T-cell (primary cell): Measurements from ENCODE around the gene EFNB1. TPM values are rescaled to one million over a fixed set of nuclear protein-coding genes. Genes with fewer than 3 reads are reported as not detected.

Experiments used
- ATAC-seq, 4 experiments: fragments of 200-7000 bp in 3 of 4; fragments of 150-1000 bp in 1 of 4; cut with Tn5 transposase; replicated peaks in 1 of 4; 1 replicate in 3 of 4; 2 replicates in 1 of 4; pipeline ENCODE4 v1.10.0; 2021; ENCODE audit warnings: moderate library complexity in 3 of 4, mild to moderate bottlenecking in 2 of 4, moderate number of reproducible peaks in 1 of 4
- CTCF ChIA-PET, 2 donors: fragments of 300-600 bp; sonication (Branson Sonifier 250); formaldehyde crosslinking; loops; one replicate each; lab custom pipeline; 2022; ENCODE audit warnings: antibody characterized with exemption in 2 of 2; lab: Charles Lee
- POLR2A ChIA-PET, 2 donors: fragments of 300-600 bp; sonication (Branson Sonifier 250); formaldehyde crosslinking; loops; one replicate each; lab custom pipeline; 2022; ENCODE audit warnings: antibody characterized with exemption in 2 of 2; lab: Charles Lee
- DNase-seq, 35 experiments: peaks; one replicate each; pipeline versions ENCODE4 v3.0.0 to v3.0.0-alpha.2; 2013 to 2023
- H3K27ac ChIP-seq: one replicate; pipeline ENCODE4 v1.5.1; 2013; ENCODE audit warnings: low read length
- H3K27me3 ChIP-seq, 2 experiments: replicated peaks in 1 of 2; 1 replicate in 1 of 2; 2 replicates in 1 of 2; pipeline versions ENCODE4 v1.6.1 to v1.7.0; 2013; ENCODE audit warnings: low read length in 1 of 2, mixed read lengths in 1 of 2; ENCODE audit not compliant: control insufficient read depth in 2 of 2, insufficient read depth in 2 of 2; ENCODE audit errors: extremely low read depth in 1 of 2
- H3K36me3 ChIP-seq, 2 donors: 1 replicate in 1 of 2; 2 replicates in 1 of 2; pipeline versions ENCODE4 v1.6.1 to v1.7.0; 2013; ENCODE audit warnings: low read length in 1 of 2; ENCODE audit not compliant: control insufficient read depth in 2 of 2, insufficient read depth in 1 of 2; ENCODE audit errors: extremely low read depth in 1 of 2
- H3K4me1 ChIP-seq, 2 experiments: 1 replicate in 1 of 2; 2 replicates in 1 of 2; pipeline versions ENCODE4 v1.6.1 to v1.7.0; 2013; ENCODE audit warnings: low read length in 2 of 2, mixed read lengths in 1 of 2; ENCODE audit not compliant: insufficient read depth in 2 of 2, control insufficient read depth in 1 of 2; ENCODE audit errors: extremely low read depth in 1 of 2
- H3K4me3 ChIP-seq, 2 donors: 1 replicate in 1 of 2; 2 replicates in 1 of 2; pipeline versions ENCODE4 v1.5.1 to v1.7.0; 2013; ENCODE audit warnings: mild to moderate bottlenecking in 2 of 2, low read length in 1 of 2, moderate library complexity in 1 of 2; ENCODE audit not compliant: control insufficient read depth in 1 of 2; ENCODE audit errors: extremely low read depth in 1 of 2
- H3K9me3 ChIP-seq: 2 replicates; pipeline ENCODE4 v1.7.0; 2013
- H3K27ac Mint-ChIP-seq, 2 donors: one replicate each; pipeline ENCODE4 v1.8.0; 2020 to 2021; ENCODE audit warnings: mild to moderate bottlenecking in 2 of 2, mixed read lengths in 2 of 2
- H3K27me3 Mint-ChIP-seq, 2 donors: one replicate each; pipeline ENCODE4 v1.8.0; 2021 to 2022; ENCODE audit warnings: mixed read lengths in 2 of 2
- H3K36me3 Mint-ChIP-seq: one replicate; pipeline ENCODE4 v1.8.0; 2021; ENCODE audit warnings: mixed read lengths
- H3K4me1 Mint-ChIP-seq, 3 donors: one replicate each; pipeline ENCODE4 v1.8.0; 2020 to 2022; ENCODE audit warnings: mixed read lengths in 3 of 3, mild to moderate bottlenecking in 1 of 3
- H3K4me3 Mint-ChIP-seq, 3 donors: one replicate each; pipeline ENCODE4 v1.8.0; 2020 to 2022; ENCODE audit warnings: mild to moderate bottlenecking in 3 of 3, mixed read lengths in 3 of 3, moderate library complexity in 3 of 3
- H3K9me3 Mint-ChIP-seq, 3 donors: one replicate each; pipeline ENCODE4 v1.8.0; 2020 to 2022; ENCODE audit warnings: mixed read lengths in 3 of 3
- WGBS: methylation state at CpG from one replicate; pipeline ENCODE4 v1.1.5; 2013; ENCODE audit warnings: missing lambda C conversion rate; ENCODE audit not compliant: insufficient coverage; 5-methylcytosine and 5-hydroxymethylcytosine counted together
- total RNA-seq, 35 experiments: library from RNA in 6 of 35; stranded (reverse) in 6 of 35; fragments of 120-200 nt in 1 of 35; gene quantifications; one replicate each; pipeline versions ENCODE4 v1.2.1 to v1.2.4 and lab custom pipeline; 2013 to 2026

The EFNB1 gene
- total RNA-seq, 5 donors from 2014 or later (not counting 1 experiment from before 2014, with no cell fraction given): 3.9 to 7.8 (median 7.4) TPM

DNA sequence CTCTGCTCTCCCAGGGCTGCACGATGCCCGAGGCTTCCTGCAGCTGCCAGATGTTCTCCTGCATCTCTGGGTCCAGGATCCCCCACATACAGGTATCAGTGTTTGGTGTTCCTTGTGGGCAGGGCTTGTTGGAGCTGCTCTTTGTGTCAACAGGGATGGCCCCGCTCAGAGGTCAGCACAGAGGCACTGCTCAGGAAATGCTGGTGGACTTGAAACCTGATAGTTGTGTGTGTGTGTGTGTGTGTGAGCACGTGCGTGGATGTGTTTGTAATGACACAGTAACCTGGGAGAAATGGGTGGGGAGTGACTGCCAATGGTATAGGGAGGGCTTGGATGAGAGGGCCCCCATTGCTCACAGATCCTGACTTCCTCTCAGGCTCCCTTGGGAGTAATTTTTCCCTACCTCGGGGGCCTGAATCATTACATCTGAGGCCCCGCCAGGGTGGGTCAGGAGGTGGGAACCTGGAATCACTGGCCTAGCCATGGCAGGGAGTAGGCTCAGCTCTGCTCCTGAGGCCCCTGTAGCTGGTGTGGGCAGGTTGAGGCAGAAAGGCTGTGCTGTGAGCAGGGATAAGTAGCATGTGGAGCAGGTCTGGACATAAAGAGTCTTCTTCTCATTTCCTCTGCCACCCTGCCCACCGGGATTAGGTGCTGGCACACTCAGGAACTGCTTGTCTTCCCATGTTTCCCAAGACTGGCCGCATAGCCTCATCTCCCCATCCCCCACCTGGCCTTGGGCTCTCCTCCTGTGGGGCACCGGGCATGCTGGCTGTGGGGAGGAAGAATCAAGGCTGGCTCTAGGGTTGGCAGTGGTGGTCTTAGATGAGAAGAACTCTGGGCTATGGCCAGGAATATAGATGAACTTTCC is 2.5 kb upstream of the EFNB1 start:
- Mint-ChIP-seq H3K27ac (no peak overlapping the region), H3K27me3 (peaks cover 0 to 4% of the 10 kb centered on the region in 2 donors), H3K4me1 (peaks cover 13 to 18% (median 15%) of the 10 kb centered on the region in 3 donors), H3K9me3 (no peaks in the 10 kb centered on the region), H3K4me3 (no peak overlapping the region), H3K36me3 (no peaks in the 10 kb centered on the region)
- Histone ChIP-seq H3K27me3 (peaks cover 0 to 7% of the 10 kb centered on the region in 2 experiments), H3K4me3 (no peak overlapping the region), H3K27ac (no peak overlapping the region), H3K4me1 (peaks cover 0 to 26% of the 10 kb centered on the region in 2 experiments), H3K36me3 (no peaks in the 10 kb centered on the region), H3K9me3 (no peaks in the 10 kb centered on the region)
- ATAC-seq: no peak
- CTCF ChIA-PET: interaction anchor here in 1 of 2 donors (2.5 kb wide), 1 partner anchor 396 kb away, joined by 24 read pairs; no protein-coding TSS in a partner anchor
- WGBS: no CpG with 5 or more reads among the region's 10 CpGs
- POLR2A ChIA-PET: interaction anchor here in 1 of 2 donors (0.6 kb wide), 1 partner anchor 50 kb away, joined by 3 read pairs; no protein-coding TSS in a partner anchor
- peak in 1 of 35 experiments; percentile 7 for DNase-seq

DNA sequence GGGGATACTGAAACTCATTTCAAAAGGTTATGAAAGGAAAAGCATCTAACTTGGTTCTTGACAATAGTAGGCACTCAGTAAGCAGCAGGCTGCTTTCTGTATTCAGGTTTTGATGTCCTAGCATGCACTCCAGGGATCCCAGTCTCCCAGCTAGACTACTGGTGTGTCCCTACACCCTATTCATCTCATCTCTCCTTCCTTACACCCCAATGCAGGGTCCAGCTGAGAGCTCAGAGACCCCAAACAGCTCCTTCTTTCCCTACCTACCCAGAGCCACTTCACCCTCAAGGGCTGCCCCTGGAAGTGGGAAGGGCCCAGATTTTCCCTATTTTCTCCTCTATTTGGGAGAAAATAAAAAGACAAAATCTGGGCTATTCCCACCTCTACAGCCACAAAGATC is 1.6 kb upstream of the EFNB1 start:
- DNase-seq: no peak
- ATAC-seq: no peak
- H3K27ac ChIP-seq: no peak overlapping the region
- H3K27me3 ChIP-seq: peaks cover 0 to 7% of the 10 kb centered on the region in 2 experiments
- no peaks in the 10 kb centered on the region for H3K36me3 ChIP-seq
- peaks cover 21 to 27% (median 23%) of the 10 kb centered on the region in 3 donors for H3K4me1 Mint-ChIP-seq
- POLR2A ChIA-PET: no interaction called here
- no peaks in the 10 kb centered on the region for H3K36me3 Mint-ChIP-seq
- H3K27me3 Mint-ChIP-seq: peaks cover 0 to 4% of the 10 kb centered on the region in 2 donors
- no peaks in the 10 kb centered on the region for H3K9me3 ChIP-seq
- peak overlapping the region in 1 of 3 donors; percentile 86 for H3K4me3 Mint-ChIP-seq
- H3K4me3 ChIP-seq: no peak overlapping the region
- H3K4me1 ChIP-seq: peaks cover 0 to 32% of the 10 kb centered on the region in 2 experiments
- CTCF ChIA-PET: interaction anchor here (0.7 to 2.8 kb wide), 12 partner anchors 8 to 1306 kb away, joined by 3 to 43 read pairs (median 4); partner anchors contain the start of genes IGBP1 (in 1 of the 2) and PJA1 (in 1 of the 2)
- H3K9me3 Mint-ChIP-seq: no peaks in the 10 kb centered on the region
- H3K27ac Mint-ChIP-seq: no peak overlapping the region

DNA sequence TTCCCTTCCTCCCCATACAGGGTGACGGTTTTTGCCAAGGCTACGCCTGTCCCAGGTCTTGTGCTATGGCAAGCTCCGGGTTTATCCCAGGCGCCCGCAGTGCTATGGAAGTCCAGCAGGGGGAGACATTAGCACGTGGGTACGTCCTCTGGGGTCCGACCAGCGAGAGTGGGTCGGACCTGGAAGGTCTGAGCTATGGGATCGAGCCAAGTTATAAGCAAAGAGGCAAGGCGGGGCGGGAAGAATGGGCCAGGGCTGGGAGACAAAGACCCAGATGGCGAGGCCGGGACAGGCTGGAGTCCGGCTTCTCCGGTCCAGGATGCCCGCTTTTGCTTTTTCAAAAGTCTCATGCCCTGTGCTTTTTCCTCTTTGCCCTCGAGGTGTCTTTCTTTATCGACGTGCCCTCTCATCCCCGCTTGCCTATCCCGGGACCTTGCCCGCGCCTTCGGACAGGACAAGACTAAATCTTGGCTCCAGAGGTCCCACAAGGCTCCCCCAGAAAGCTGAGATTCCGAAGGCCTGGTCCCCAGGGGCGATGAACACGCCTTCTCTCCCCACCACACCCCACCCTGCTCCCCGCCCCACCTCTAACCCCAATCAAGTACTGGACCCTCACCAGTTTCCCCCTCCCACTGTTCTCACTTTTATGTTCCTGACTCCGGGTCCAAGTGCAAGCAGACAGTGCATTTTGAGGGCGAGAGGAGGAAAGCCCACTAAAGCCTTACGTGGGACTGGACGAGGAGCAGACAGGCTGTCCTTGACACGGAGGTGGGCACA is 785 bp upstream of the EFNB1 start:
- ATAC-seq (peak; percentile 30 to 44 (median 40)), DNase-seq (peak; percentile 19 to 80 (median 62))
- ChIA-PET POLR2A (interaction anchor here (0.9 to 1.3 kb wide), 3 partner anchors 67 to 1306 kb away, joined by 3 to 6 read pairs (median 3); partner anchors contain the start of gene PJA1 (in 1 of the 2)), CTCF (interaction anchor here (0.6 to 2.8 kb wide), 22 partner anchors 9 to 1305 kb away, joined by 3 to 43 read pairs (median 3); partner anchors contain the start of genes IGBP1 (in 1 of the 2) and PJA1 (in 1 of the 2))
- Histone ChIP-seq H3K27me3 (peaks cover 0 to 7% of the 10 kb centered on the region in 2 experiments), H3K27ac (no peak overlapping the region), H3K4me3 (peak overlapping the region; percentile 75 to 79), H3K9me3 (no peaks in the 10 kb centered on the region), H3K4me1 (peaks cover 0 to 32% of the 10 kb centered on the region in 2 experiments), H3K36me3 (no peaks in the 10 kb centered on the region)
- under 1% methylated on average over 18 of the region's 35 CpGs for WGBS
- H3K4me1 Mint-ChIP-seq: peaks cover 19 to 25% (median 20%) of the 10 kb centered on the region in 3 donors
- no peaks in the 10 kb centered on the region for H3K27me3 Mint-ChIP-seq
- peak overlapping the region; percentile 48 to 87 for H3K27ac Mint-ChIP-seq
- no peaks in the 10 kb centered on the region for H3K9me3 Mint-ChIP-seq
- H3K36me3 Mint-ChIP-seq: no peaks in the 10 kb centered on the region
- peak overlapping the region; percentile 86 to 93 (median 87) for H3K4me3 Mint-ChIP-seq

DNA sequence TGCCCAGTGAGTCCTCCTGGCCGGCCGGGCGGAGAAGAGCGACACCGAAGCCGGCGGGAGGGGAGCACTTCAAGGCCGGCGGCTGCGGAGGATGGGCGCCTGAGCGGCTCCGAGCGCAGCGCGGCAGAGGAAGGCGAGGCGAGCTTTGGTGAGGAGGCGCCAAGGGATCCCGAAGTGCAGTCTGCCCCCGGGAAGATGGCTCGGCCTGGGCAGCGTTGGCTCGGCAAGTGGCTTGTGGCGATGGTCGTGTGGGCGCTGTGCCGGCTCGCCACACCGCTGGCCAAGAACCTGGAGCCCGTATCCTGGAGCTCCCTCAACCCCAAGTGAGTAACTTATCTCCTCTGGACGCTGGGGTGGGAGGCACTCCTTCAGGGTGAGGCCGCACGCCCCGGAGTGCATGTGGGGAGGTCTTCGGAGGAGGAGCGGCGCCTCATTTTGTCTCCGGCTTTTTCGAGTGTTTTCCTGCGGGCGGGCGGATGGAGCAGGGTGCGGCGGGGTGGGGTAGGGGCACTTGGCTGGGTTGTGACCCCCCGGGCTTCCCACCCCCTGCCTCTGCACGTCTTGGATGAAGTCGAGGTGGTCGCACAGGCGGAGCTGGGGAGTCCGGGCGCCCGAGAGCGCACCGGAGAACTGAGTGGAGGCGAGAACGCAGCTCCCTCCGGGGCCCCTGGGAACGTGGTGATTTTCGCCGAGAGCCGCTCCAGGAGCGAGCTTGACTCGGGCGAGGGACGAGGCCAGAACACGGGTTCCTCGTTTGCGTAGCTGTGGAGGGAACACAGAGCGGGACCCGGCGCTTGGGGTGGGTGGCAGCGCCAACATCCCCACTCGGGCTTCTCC is 979 bp downstream of the EFNB1 start:
- ChIA-PET CTCF (interaction anchor here (1.1 to 2.8 kb wide), 6 partner anchors 9 to 1303 kb away, joined by 3 to 43 read pairs (median 7); partner anchors contain the start of gene IGBP1 (in 1 of the 2)), POLR2A (interaction anchor here in 1 of 2 donors (0.5 to 1.3 kb wide), 2 partner anchors 321 to 336 kb away, joined by 3 to 6 read pairs; partner anchors contain the start of gene PJA1)
- peaks cover 20 to 27% (median 21%) of the 10 kb centered on the region in 3 donors for H3K4me1 Mint-ChIP-seq
- peak overlapping the region; percentile 86 to 93 (median 87) for H3K4me3 Mint-ChIP-seq
- no peak overlapping the region for H3K27ac Mint-ChIP-seq
- H3K27me3 Mint-ChIP-seq: no peaks in the 10 kb centered on the region
- peaks cover 0 to 7% of the 10 kb centered on the region in 2 experiments for H3K27me3 ChIP-seq
- DNase-seq (peak in 7 of 35 experiments; percentile 2 to 27 (median 13)), ATAC-seq (no peak)
- no peaks in the 10 kb centered on the region for H3K9me3 Mint-ChIP-seq
- H3K36me3 ChIP-seq: no peaks in the 10 kb centered on the region
- peaks cover 0 to 32% of the 10 kb centered on the region in 2 experiments for H3K4me1 ChIP-seq
- no peaks in the 10 kb centered on the region for H3K9me3 ChIP-seq
- H3K27ac ChIP-seq: no peak overlapping the region
- H3K4me3 ChIP-seq: peak overlapping the region; percentile 75 to 79
- H3K36me3 Mint-ChIP-seq: no peaks in the 10 kb centered on the region
- WGBS: 0% methylated on average over 33 of the region's 74 CpGs

DNA sequence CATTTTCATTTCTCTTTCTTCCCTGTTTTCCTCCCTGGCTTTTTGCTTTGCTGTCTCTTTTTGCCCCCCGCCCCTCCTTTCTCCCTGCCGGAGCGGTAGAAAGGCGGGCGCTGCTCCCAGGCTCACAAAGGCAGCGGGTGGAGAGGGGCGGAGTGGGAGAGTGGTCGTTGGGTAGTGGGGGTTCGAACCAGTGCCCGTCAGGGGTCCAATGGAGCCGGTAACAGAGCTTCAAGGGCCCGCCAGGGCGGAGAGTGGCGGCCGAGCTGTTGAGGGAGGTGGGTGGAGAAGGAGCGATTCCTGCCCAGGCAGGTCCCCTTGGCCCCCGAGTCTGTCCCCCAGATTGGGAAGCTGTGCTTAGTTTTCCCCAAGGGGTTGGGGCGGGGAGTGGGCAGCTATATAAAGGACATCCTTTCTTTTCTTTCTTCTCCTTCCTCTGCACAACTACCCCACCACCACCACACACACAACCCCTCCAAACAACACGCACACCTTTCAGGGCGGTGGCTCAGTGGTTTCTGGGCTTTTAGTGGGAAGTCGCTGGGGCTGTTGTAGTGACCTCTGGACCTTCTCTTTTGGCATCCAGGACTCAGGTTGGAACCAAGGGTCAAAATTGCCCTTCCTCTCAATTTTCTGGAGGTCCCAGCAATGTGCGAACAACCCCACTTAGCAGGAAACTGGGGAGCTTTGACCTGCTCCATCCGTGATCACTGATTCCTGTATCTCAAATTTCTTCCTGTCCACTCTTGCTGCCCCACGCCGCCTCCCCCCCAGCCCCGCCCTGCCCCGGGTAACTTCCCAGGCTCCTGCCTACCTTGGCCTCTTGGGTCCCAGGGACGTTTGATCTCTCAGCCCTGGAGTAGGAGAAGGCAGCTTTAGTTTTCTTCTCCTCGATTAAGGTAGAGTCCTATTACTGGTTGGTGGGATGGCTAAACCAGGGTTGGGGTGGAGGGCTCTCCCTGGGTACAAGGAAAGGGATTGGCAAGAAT is 1.9 kb downstream of the EFNB1 start:
- H3K27me3 Mint-ChIP-seq: no peaks in the 10 kb centered on the region
- CTCF ChIA-PET: interaction anchor here (1.0 to 1.6 kb wide), 2 partner anchors 391 to 392 kb away, joined by 3 to 7 read pairs; no protein-coding TSS in a partner anchor
- peak overlapping the region in 1 of 2 donors; percentile 28 for H3K27ac Mint-ChIP-seq
- POLR2A ChIA-PET: interaction anchor here in 1 of 2 donors (0.6 kb wide), 1 partner anchor 1308 kb away, joined by 6 read pairs; no protein-coding TSS in a partner anchor
- ATAC-seq (no peak), DNase-seq (peak in 2 of 35 experiments; percentile 4 to 8)
- 26% methylated on average over 6 of the region's 29 CpGs for WGBS
- no peaks in the 10 kb centered on the region for H3K9me3 Mint-ChIP-seq
- H3K27ac ChIP-seq: no peak overlapping the region
- H3K36me3 Mint-ChIP-seq: no peaks in the 10 kb centered on the region
- peak overlapping the region; percentile 52 to 79 for H3K4me3 ChIP-seq
- no peaks in the 10 kb centered on the region for H3K36me3 ChIP-seq
- no peaks in the 10 kb centered on the region for H3K9me3 ChIP-seq
- peaks cover 0 to 7% of the 10 kb centered on the region in 2 experiments for H3K27me3 ChIP-seq
- peak overlapping the region; percentile 86 to 93 (median 87) for H3K4me3 Mint-ChIP-seq
- H3K4me1 Mint-ChIP-seq: peaks cover 20 to 27% (median 21%) of the 10 kb centered on the region in 3 donors
- peaks cover 0 to 32% of the 10 kb centered on the region in 2 experiments for H3K4me1 ChIP-seq
